GM19035 (cell line): Measurements from ENCODE around the gene GJD3.

Experiments
- ATAC-seq: cut with Tn5 transposase; IDR thresholded peaks from one replicate; pipeline ENCODE4 v1.9.1; 2021; ENCODE audit not compliant: unreplicated experiment

GJD3 gene

DNA sequence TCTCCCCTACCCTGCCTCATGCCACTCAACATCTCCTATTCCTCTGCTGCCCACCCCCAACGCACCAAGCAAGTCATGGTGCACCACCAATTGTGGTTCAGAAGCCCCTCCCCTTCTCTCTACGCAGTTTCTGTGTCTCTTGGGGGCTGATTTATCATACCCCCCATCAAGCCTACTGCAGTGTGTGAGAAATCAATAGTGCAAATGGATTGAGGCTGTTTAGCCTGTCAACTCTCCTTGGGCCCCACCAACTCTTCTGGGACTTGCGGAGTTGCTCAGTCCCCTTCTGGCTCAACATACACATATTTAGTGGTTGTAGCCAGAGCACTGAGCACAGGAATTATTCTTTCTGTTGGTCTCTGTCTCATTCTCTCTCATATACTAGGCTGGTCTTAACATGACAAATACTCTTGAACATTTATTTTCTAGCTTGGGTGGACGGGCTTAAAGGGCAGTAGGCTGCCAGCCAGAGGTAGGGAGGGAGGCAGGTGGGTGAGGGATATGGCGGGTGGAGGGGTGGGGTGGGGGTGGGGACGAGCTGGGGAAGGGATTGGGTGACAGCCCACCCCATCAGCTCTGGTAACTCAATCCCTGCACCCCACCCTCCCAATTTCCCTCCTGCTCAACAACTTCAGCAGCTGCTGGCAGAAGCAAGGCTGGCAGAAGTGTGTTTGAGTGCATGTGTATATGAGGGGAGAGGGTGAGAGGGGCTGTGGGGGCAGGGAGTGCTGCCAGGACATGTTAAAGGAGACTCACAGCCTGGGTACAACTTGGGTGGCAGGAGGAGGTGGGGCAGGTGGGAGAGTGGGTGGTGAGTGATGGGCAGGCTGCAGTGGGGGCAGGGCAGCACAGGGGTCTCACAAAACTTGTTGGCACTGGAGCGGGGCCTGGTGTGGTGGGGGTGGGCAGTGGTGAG, 50.6 kb downstream of the GJD3 start:
- no peak for ATAC-seq
